Heart right ventricle (tissue), 16 donors: ENCODE data around the gene ERBB4. TPM values are rescaled to one million over a fixed set of nuclear protein-coding genes. Genes with fewer than 3 reads are reported as not detected.

Source experiments
- ATAC-seq, 8 donors: fragments of 200-7000 bp; cut with Tn5 transposase; one replicate each; pipeline ENCODE4 v1.9.1; 2020; ENCODE audit warnings: mild to moderate bottlenecking in 8 of 8, moderate library complexity in 8 of 8, moderate number of reproducible peaks in 1 of 8
- DNase-seq, 2 donors: peaks; one replicate each; pipeline ENCODE4 v3.0.0-alpha.2; 2020
- H3K27ac ChIP-seq, 10 donors: fragments of 200-600 bp; sonication (generic) in 2 of 10; one replicate each; pipeline versions ENCODE4 v1.5.0 to v1.8.0; 2020 to 2022; ENCODE audit warnings: mild to moderate bottlenecking in 3 of 10
- H3K27me3 ChIP-seq, 7 donors: fragments of 200-600 bp; one replicate each; pipeline ENCODE4 v1.8.0; 2021 to 2022; ENCODE audit warnings: mild to moderate bottlenecking in 2 of 7
- H3K36me3 ChIP-seq, 9 donors: fragments of 200-600 bp; sonication (generic) in 1 of 9; one replicate each; pipeline versions ENCODE4 v1.5.0 to v1.8.0; 2020 to 2022; ENCODE audit warnings: mild to moderate bottlenecking in 2 of 9
- H3K4me1 ChIP-seq, 9 donors: fragments of 200-600 bp; sonication (generic) in 1 of 9; one replicate each; pipeline versions ENCODE4 v1.5.0 to v1.8.0; 2020 to 2022; ENCODE audit warnings: mild to moderate bottlenecking in 4 of 9
- H3K4me3 ChIP-seq, 10 donors: fragments of 200-600 bp; sonication (generic) in 2 of 10; one replicate each; pipeline versions ENCODE4 v1.5.0 to v1.8.0; 2020 to 2022; ENCODE audit warnings: mild to moderate bottlenecking in 7 of 10, moderate library complexity in 2 of 10
- H3K9me3 ChIP-seq, 11 donors: fragments of 200-600 bp in 10 of 11; sonication (generic) in 2 of 11; one replicate each; pipeline versions ENCODE4 v1.5.0 to v1.8.0; 2013 to 2022; ENCODE audit warnings: mild to moderate bottlenecking in 2 of 11, control low read depth in 1 of 11, moderate library complexity in 1 of 11
- CTCF ChIP-seq, 9 donors: fragments of 200-600 bp; sonication (generic) in 2 of 9; IDR thresholded peaks; one replicate each; pipeline versions ENCODE4 v1.5.0 to v1.8.0; 2021 to 2022; ENCODE audit warnings: antibody characterized with exemption in 9 of 9, mild to moderate bottlenecking in 5 of 9, moderate library complexity in 1 of 9
- WGBS, 2 donors: extraction: QIAGEN DNeasy Blood & Tissue Kit; methylation state at CpG; one replicate each; pipeline ENCODE4 v1.1.7; 2013; ENCODE audit warnings: inconsistent platforms in 1 of 2; 5-methylcytosine and 5-hydroxymethylcytosine counted together
- intact Hi-C, 10 donors: fragments of 100-400 bp; cut with DNase I; formaldehyde crosslinking; loops; one replicate each; pipeline versions ENCODE4 v1.11.1 to v1.14.2; 2022
- polyA plus RNA-seq, 2 donors: library from polyadenylated mRNA; stranded (reverse); fragments of 200-250 nt; gene quantifications; one replicate each; pipeline ENCODE4 v1.2.3, GENCODE V29; 2013
- total RNA-seq, 10 donors: library from RNA; stranded (reverse); fragmentation: NEBNext Ultra II Directional in 3 of 10; extraction: Animal tissue kit (Norgen Biotek cat#: 25700) in 3 of 10; gene quantifications; one replicate each; pipeline versions ENCODE4 v1.2.1 to v1.2.4, GENCODE V29; 2021 to 2023
- donor health status: Arrhythmogenic right ventricular cardiomyopathy.
- donor health status: ischemic (EF 13 %, LVEDD 7.1; RV severe dilation, severe dysfunction).
- donor health status: healthy with polysubstance abuse.
- donor health status: DM: no; HTN: yes; CAD: no.
- donor health status: DM: no; HTN: no; CAD: no.
- donor health status: ischemic (EF 25% LVEDD 6.9; RV normal size, moderate dysfunction).
- donor health status: ischemic (EF 25% LVEDD 5.7; RV mildly dilated, moderate dysfunction).
- donor health status: healthy.
- donor health status: DM: yes; HTN: yes; CAD: no.
- donor health status: Ischemic cardiomyopathy.
- donor health status: ischemic (EF 35%, LVEDD 5.7; RV mildly dilated, moderate dysfunction).
- donor health status: nonischemic (EF 11% LVEDD 7.7; RV severe dilation, severe dysfunction).
- donor health status: DM: yes; HTN: yes; CAD: no.
- donor health status: PGD.
- donor health status: ischemic (EF 29% LVEDD 5.4; RV normal size, mild dysfunction).
- donor health status: nonischemic (EF 23%, LVEDD 6.1; RV moderate dilation, normal function).

The ERBB4 gene
- total and polyA plus RNA-seq, 12 donors = 1.2 to 24.6 (median 16.1) TPM

GRCh38 chr2:212360068-212360460, 178.5 kb downstream of the ERBB4 start:
- H3K36me3 ChIP-seq = no peaks in the 10 kb centered on the region
- intact Hi-C loops = no loop called here
- no peak overlapping the region for H3K4me3 ChIP-seq
- DNase-seq (no peak), ATAC-seq (no peak)
- no peaks in the 10 kb centered on the region for H3K27me3 ChIP-seq
- no peak for TF ChIP-seq CTCF (IDR thresholded peaks at IDR 0.05)
- H3K9me3 ChIP-seq = no peaks in the 10 kb centered on the region
- H3K4me1 ChIP-seq = peaks cover 0 to 3% (median 0%) of the 10 kb centered on the region in 9 donors
- no peak overlapping the region for H3K27ac ChIP-seq

- DNase-seq (no peak), ATAC-seq (no peak)
- 34 to 38% methylated on average over 3 of the region's 3 CpGs for WGBS, 2 donors
- no peak overlapping the region for H3K4me3 ChIP-seq
- no peaks in the 10 kb centered on the region for H3K36me3 ChIP-seq
- peaks cover 0 to 3% (median 0%) of the 10 kb centered on the region in 9 donors for H3K4me1 ChIP-seq
- TF ChIP-seq CTCF (IDR thresholded peaks at IDR 0.05) = no peak
- no peak overlapping the region for H3K27ac ChIP-seq
- H3K9me3 ChIP-seq = no peaks in the 10 kb centered on the region
- intact Hi-C loops = no loop called here
- H3K27me3 ChIP-seq = no peaks in the 10 kb centered on the region
Measured at GRCh38 chr2:212359425-212360067, 179.1 kb downstream of the ERBB4 start.

- no peaks in the 10 kb centered on the region for H3K36me3 ChIP-seq
- H3K4me3 ChIP-seq = no peak overlapping the region
- intact Hi-C loops = no loop called here
- no peak for DNase-seq
- H3K9me3 ChIP-seq = no peaks in the 10 kb centered on the region
- H3K27ac ChIP-seq = no peak overlapping the region
- no peaks in the 10 kb centered on the region for H3K27me3 ChIP-seq
- ATAC-seq = peak in 1 of 8 donors; percentile 46
- TF ChIP-seq CTCF (IDR thresholded peaks at IDR 0.05) = no peak
- H3K4me1 ChIP-seq = peaks cover 0 to 3% (median 0%) of the 10 kb centered on the region in 9 donors
- 44 to 57% methylated on average over 5 of the region's 5 CpGs for WGBS, 2 donors
Measured at GRCh38 chr2:212357606-212358005, 181.0 kb downstream of the ERBB4 start.

- no peak for ATAC-seq
Measured at GRCh38 chr2:212354382-212354781, 184.2 kb downstream of the ERBB4 start.

More at GRCh38 chr2:212354382-212354781, 184.2 kb downstream of the ERBB4 start:
- no peaks in the 10 kb centered on the region for H3K9me3 ChIP-seq
- peaks cover 0 to under 1% (median 0%) of the 10 kb centered on the region in 9 donors for H3K4me1 ChIP-seq
- H3K4me3 ChIP-seq = no peak overlapping the region
- no peaks in the 10 kb centered on the region for H3K36me3 ChIP-seq
- H3K27ac ChIP-seq = no peak overlapping the region
- intact Hi-C loops = no loop called here
- TF ChIP-seq CTCF (IDR thresholded peaks at IDR 0.05) = no peak
- no peak for DNase-seq
- H3K27me3 ChIP-seq = no peaks in the 10 kb centered on the region
